Activated CD8-positive, alpha-beta memory T cell treated with anti-CD3 and anti-CD28 coated beads for 48 hours (primary cell): ENCODE data around the gene CARS1.
A peak's percentile ranks its signal among the peaks of the same experiment; 100 is the strongest.

Source experiments
- DNase-seq, 3 experiments: peaks; one replicate each; pipeline ENCODE4 v3.0.0-alpha.2; 2020; ENCODE audit warnings: low read depth in 2 of 3, low spot score in 2 of 3

CARS1 gene

DNA sequence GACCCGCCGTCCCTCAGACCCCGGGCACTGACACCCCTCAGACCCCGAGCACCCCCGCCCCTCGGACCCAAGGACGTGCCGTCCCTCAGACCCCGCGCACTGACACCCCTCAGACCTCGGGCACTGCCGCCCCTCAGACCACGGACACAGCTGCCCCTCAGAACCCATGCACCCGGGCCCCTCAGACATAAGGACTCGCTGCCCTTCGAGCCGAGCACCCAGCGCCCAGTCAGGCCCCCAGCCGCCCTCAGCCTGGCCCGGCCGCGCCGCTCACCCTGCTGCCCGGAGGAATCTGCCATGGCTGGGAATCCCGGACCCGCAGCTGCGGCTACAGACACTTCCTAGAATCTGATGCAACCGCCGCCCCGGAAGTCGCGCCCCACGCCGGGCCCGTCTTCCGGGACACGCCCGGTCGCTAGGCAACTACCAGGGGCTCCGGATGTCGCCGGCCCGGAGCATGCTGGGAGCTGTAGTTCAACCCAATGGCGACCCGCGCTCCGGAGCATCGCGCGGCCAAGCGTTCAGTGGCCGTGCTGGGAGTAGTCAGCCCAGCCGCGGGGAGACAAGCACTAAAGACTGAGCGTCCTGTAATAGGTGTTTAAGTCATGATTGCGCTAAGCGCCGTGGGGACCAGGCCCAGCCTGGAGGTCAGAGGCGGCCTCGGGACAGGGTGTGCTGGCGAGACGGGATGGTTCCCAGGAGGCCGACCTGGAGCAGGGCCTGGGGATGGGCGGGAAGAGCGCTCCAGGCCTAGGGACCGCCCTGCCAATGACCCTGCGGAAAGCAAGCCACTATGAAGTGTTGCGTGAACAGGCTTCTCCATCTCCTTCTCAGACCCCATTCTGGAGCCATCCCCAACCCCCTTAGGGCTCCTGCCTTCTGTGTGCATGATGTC, at the start of gene CARS1:
Gene CARS1 (minus strand): TSS at position 355 of the 895 bp plus-strand sequence. CDS start 56 bp downstream, at position 299.
- DNase-seq, result peak; percentile 77 to 89 (median 86)

DNA sequence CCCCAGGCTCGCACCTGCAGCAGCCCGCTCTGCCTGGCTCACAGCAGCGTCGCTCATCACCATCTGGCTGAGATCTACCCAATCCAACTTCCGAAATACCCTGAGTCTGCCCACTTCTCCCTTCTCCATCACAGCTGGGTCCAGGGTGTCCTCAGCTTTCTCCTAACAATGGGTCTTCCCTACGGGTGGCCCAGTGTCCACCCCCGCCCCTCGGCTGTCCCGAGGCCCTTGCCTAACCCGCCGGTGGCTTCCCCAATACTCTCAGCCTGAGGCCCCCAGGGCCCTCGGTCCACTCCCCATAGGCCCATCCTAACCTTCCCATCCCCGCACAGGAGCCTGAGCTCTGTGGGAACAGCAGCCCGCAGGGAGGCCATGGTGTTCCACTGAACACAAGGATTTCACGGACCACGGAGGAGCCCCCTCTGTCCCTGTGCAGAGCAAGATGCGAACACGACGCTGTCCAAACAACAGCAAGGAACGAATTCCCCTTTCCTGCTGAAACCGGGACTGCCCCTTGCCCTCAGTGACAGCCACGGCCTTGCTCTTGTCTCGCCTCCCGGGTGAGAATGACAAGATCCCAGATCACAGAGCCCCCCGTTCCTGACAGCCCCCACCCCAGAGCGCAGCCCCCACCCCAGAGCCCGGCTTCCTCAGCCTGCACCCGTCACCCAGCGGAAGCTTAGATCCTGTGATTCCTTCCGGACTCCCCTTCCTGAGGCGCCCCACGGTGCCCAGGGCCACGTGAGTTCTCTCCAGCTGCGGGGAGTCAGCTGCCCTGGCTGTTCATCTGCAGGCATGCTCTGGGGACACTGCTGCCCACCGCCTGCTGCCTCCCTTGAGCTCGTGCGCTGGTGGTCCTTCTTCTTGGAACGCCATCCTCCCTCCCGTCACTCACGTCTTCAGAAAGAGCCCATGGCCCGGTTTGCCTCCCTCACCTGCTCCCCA, 48.8 kb upstream of the CARS1 start:
- DNase-seq, result no peak

DNA sequence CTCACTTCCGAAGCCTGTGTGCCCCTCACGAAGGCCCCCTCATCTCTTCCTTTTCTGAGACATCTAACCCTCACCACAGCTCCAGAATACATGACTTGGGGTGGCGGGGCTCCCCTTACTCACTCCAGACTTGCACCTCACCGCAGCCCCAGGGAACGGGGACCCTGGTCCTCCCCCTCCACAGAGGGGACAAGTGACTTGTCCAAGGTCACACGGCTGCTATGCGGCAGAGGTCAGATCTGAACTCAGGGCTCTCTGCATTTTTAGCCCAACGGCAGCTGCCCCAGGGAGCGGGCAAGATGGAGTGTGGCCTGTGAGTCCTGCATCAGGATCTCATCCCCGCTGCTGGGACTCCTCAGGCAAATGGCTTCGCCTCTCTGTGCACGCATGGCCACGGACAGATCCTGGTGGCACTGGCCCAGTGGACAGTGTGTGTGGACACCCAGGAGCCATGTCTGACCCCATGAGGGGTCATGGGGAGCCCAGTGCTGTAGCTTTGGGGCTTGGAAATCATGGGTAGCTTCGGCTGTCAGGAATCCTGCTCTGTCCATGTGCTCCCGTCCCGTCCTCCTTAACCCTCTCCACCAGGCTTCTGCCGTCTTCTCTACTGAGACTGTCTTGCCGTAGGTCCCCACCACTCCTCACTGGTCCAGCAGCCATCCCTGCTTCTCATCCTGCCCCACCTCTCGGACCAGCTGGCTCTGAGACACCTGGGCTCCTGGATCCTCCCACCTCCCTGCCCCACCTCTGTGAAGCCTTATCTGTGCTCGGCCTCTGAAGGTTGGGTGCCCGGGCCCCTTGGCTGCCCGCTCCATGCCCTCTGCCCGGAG, 48.0 kb upstream of the CARS1 start:
- no peak for DNase-seq

DNA sequence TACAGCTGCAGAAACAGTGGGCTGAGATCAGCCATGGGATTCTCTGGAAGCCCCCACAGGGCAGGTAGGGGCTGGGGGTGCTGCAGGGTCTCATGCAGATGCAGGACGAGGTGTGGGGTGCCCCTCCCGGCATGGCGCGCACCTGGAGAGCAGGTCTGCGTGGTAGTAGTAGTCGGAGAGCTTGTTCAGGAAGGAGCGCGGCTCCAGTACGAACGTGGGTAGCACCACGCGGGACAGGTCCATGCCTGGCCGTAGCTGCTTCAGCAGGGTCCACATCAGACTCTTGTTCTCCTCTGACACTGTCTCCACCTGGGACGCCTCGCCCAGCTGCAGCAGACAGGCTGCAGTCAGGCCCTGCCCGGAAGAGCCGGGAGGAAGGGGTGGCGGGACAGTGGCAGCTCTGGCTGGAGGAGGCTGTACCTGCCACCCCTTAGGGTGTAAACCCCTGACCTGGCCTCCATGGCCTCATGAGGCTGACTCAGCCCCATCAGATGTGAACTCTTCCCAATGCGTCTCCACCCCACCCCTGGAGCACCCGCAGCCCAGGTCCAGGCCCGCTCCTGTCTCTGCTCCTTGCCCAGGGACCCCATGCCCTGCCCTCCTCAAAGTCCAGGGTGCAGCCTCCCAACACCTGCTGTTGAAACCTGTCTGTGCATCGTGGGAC, 47.0 kb upstream of the CARS1 start:
- DNase-seq, result no peak

DNA sequence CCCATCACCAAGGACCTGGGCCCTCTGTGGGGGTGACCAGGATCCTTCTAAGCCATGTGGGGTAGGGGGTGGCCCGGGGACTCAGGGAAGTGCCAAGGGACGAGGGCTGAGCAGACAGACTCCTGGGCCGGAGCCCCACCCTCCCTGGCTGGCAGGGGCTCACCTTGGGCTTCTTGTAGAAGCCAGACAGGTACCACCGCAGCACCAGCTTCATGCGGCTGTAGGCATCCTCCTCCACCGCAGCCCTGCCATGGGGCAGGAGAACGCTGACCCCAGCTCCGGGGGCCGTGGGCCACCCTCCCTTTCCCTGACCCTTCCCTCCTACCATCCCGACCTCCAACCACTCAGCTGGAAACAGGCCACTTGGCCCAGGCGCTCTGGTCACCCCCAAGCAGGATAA, 45.9 kb upstream of the CARS1 start:
- no peak for DNase-seq

DNA sequence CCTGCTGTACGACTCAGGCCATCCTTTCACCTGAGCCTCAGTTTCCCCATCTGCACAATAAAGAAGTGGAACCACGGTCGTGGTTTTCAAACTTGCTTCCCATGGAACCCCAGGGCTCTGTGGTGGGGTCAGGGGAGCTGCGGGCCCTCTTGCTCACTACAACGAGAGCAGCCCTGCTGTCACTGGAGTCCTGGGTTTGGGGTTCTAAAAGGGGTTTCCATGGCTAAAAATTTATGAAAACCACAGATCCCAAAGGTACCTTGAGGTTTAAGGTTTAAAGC, 45.4 kb upstream of the CARS1 start:
- DNase-seq, result no peak

DNA sequence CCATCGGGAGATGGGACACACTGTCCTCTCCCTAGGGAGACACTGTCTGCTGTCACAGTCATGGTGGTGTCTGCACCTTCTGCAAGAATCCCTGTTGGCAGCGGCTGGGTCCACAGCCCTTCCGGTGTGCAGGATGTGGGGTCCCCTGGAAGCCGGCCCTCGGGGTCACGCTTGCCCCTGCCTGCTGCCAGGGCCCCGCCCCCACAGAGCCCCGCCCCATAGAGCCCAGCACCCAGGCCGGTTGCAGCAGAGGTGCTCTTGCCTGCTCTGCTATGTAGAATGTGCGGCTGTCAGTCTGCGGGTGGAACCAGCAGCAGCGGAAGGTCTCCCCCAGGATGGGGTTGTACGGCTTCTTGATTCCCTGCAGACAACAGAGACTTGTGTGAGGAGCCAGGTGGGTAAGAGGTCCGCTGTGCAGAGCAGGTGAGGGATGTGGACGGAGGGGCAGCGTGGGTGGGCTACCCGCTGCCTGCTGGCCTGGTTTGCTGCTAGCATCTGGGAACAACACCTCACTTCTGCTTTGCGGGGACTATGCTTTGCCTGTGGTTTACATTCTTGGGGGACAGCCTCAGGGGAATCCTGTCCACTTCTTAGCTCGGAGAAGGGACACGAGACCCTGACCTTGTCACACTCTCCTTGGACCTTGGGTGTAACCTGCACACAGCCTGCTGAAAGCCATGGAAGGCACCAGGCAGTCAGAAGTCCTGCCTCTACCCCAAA, 44.9 kb upstream of the CARS1 start:
- no peak for DNase-seq

DNA sequence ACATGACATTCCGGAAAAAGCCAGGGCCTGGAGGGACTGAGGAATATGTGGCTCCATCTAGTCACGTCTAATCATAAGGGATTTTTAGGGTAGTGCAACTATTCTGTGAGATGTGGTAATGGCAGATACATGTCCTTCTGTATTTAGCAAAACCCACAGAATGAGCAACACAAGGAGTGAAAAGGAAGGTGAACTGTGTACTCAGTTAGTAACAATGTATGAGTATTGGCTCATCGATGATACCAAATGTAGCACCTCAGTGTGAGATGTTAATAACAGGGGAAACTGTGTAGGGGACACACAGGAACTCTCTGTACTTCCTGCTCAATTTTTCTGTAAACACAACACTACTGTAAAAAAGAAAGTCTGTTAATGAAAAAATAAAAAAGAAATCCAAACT, 42.0 kb upstream of the CARS1 start:
- DNase-seq, result no peak

DNA sequence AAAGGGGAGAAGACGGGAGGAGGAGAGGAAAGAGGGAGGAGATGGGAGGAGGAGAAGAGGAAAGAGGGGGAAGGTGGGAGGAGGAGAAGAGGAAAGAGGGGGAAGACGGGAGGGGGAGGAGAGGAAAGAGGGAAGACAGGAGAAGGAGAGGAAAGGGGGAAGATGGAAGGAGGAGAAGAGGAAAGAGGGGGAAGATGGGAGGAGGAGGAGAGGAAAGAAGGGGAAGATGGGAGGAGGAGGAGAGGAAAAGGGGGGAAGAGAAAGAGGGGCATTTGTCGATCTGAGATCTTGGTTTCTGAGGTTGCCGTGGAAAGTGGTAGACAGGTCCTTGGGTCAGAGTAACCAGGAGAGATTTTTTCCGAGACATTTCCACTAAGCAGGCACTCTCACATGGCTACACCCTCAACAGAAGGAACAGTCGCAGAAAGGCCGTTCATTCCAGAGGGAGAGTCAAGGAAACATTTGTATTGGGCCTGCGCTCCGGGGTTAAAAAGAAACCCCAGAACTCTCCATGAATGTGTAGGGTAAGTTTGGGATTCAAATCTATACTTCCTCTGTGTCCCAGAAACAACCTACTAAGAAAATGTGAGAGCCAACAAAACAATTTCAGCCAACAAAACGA, 39.8 kb upstream of the CARS1 start:
- no peak for DNase-seq

DNA sequence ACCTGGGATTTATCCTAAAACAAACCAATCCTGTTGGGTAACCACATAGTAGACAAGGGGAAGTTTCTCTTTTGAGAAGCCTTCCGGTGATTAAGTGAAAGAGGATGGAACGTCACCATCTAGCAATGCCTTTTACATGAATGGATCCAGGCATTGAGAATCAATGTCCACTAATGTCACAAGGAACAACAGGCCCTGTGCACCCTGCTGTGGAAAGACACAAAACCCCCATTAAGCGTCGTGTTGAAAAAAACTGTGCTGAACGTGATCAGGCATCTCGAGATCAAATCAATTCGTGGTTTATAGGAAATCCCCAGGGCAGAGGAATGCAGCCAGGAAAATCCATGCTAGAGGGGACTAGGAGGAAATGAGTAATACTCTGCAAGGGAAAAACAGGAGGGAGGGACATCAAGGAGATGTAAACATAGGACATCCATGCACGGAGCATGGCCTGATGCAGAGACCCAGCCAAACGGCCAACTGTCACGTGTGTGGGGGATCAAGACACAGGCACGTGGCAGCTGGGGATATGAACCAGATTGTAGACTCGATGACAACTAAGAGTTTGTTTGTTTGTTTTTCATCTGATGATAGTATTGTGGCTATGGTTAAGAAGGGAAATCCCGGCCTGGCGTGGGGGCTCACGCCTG, 38.6 kb upstream of the CARS1 start:
- DNase-seq, result no peak

DNA sequence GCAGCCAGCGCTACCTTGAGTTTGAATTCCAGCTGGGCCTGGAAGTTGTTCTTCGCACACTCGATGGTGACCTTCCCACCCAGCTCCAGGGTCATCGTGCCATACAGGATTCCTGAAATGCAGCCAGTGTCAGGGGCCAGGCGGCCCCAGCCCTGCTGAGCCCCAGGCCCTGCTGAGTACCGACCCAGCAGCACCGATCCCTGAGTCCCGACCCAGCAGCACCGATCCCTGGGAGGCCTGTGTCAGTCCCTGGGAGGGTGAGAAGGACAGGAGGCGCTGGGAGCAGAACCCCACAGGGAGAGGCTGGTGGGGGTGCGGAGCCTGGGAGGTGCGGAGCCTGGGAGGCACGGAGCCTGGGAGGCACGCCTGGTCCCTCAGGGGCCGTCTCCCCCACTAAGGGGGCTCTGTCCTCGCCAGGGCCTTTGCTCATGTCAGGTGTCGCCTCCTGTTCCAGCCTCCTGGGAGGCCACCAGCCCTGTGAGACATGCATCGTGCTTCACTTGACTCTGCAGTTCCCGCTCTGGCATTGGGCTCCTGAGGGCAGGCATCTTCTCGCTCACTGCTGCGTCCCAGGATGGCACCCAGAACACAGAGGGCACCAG, 37.1 kb upstream of the CARS1 start:
- DNase-seq, result no peak

DNA sequence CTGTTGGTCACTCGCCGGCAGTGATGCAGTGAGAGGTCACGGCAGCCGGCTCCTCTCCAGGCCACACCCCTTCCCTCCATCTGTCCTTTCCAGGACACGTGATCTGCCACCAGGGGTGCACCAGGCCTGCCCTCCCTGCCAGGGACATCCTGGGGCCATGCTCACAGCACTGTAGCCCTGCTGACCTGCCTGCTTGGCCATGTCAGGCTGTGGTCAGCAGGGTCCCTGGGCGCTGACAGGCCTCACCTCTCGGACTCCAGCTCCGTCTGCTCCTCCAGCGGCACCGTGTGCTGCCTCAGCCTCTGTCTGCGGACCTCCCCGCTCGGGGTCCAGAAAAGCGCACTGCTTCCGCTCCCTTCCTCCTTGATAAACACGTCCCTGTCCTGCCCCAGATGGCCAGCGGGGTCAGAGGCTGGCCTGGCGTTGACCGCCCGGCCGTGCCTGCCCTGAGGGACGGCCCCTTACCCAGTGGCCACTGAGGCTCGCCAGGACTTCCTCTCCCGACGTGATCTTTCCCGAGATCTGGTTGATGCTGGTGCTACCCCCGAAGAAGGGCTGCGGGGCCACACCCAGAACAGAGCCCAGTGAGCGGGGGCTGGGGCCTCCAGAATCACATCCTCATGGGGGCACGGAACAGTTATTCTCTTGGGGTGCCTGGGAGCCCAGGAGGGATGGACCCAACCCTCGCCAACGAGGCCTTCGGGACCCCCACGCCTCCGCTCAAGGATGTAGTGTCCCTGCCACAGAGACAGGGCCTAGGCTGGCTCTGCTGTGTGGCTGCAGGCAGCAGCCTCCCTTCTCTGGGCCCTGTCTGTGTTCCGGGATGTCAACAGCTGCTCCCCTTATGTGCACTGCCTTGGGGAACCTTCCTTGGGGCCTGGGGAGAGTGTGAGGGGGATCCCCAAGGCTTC, 36.3 kb upstream of the CARS1 start:
- no peak for DNase-seq

DNA sequence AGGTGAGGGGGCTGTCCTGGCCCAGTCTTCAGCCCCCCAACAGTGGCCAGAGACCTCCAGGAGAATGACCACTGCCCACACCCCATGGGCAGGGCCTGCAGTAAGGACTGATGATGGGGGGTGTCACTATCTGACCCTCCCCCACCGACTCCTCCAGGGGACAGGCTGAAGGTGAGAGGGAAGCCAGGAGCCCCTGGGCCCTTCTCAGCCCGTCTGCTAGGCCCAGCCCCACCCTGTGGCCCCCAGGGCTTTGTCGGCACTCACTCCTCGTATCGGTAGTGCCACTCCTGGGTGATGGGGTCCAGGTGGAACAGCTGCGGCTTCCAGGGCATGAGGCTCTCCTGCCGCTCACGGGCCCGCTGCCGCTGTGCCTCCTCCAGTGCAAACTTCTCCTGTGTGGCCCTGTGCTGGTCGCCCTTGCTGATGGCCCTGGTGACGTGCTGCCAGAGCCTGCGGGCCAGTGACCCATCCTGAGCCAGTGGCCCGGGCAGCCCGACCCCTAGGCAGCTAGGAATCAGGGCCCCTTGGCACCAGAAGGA, 35.4 kb upstream of the CARS1 start:
- DNase-seq, result no peak

DNA sequence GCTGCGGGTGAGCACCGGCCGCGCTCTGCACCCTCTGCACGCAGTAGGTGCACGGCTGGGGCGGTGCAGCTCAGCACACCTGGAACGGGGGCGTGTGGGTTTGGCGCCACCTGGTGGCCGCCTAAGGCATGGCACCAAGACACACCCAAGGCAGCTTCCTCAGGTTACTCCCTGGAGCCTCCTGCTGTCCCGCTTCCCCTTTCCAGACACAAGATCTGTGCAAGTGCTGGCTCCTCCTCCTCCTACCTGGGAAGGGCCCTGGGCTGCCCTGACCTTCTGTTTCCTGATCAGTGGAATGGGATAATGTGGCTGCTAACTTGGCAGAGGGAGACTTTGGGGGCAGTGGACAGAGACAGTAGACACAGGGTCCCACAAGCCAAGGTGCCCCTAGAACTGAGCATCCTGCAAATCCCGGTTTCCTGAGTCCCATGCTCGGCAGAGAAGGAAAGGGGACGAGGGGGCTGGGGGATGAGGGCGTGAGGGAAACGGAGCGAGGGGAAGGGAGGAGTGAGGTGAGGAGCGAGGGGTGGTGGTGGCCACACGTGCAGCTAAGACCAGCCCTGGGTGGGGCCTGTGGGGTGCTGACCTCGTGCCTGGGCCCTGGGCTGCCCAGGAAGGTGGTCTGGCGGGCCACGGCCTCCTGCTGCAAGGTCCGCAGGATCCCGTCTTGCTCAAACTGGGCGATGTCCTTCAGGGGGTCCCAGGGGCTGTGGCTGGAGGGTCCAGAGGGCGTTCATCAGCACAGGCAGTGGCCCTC, 34.8 kb upstream of the CARS1 start:
- peak; percentile 29 to 57 (median 47) for DNase-seq

DNA sequence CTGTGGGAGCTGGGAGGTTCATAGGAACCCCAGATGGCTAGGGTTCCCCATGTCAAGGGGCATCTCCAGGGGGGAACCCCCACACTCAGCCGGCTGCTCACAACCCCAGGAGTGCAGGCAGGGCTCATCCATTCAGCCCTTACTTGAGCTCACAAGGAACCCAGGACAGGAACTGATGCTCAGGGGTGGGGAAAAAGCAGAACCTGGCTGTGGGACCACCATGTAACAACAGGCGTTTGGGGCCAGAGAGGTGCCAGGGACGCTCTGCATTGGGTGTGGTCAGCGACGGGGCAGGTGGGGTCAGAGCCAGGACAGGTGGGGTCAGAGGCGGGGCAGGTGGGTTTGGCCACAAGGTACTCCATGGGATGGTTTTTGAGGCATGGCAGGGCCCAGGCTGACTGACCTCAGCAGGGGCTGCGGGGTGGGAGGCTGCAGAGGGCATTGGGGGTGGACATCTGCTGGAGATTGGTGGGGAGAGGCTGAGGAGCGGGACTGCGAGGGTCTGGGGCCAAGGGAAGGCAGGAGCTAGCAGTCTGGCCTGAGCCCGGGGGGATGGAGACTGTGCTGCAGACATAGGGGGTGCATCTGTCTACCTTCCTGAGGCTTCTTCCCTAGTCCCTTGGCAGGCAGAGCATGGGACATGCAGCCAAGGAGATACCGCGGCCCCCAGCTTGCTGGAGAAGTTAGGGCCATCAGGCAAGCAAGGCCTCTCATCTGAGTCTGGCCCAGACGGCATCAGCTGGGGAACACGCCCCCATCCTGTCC, 34.0 kb upstream of the CARS1 start:
- no peak for DNase-seq
